NCI-H187 treated with DMSO at 0.1 percent for 48 hours (cell line): ENCODE measurements around the gene KCNG1.
"Not testable (repeated sequence)": the region's sequence is repeated elsewhere in the genome, so short reads cannot be mapped to it uniquely, and the experiment has no call there.

Experiments used
- DNase-seq: peaks from one replicate; lab custom pipeline; 2025; lab: John Stamatoyannopoulos, UW

KCNG1 gene

GRCh38 chr20:51022803-51023616, at the start of gene KCNG1:
Gene KCNG1 (minus strand): TSS chr20:51023107. CDS start chr20:51010338, 12,769 bp downstream.
- no peak for DNase-seq

- DNase-seq = no peak
Measured at GRCh38 chr20:51070621-51071020, 47.7 kb upstream of the KCNG1 start.

GRCh38 chr20:51067792-51068191, 44.9 kb upstream of the KCNG1 start:
- DNase-seq = no peak

GRCh38 chr20:51065615-51066014, 42.7 kb upstream of the KCNG1 start:
- DNase-seq = no peak

- DNase-seq = no peak
Measured at GRCh38 chr20:51064137-51064536, 41.2 kb upstream of the KCNG1 start.

- no peak for DNase-seq
Measured at GRCh38 chr20:51062065-51062464, 39.2 kb upstream of the KCNG1 start.

- DNase-seq = no peak
Measured at GRCh38 chr20:51061418-51062045, 38.6 kb upstream of the KCNG1 start.

GRCh38 chr20:51060301-51060700, 37.4 kb upstream of the KCNG1 start:
- no peak for DNase-seq

- no peak for DNase-seq
Measured at GRCh38 chr20:51059862-51060261, 37.0 kb upstream of the KCNG1 start.

GRCh38 chr20:51058017-51058416, 35.1 kb upstream of the KCNG1 start:
- DNase-seq = no peak

- no peak for DNase-seq
Measured at GRCh38 chr20:51054233-51054632, 31.3 kb upstream of the KCNG1 start.

- DNase-seq = no peak
Measured at GRCh38 chr20:51050531-51051075, 27.7 kb upstream of the KCNG1 start.

GRCh38 chr20:51046021-51046985, 23.4 kb upstream of the KCNG1 start:
- no peak for DNase-seq

- DNase-seq = not testable (repeated sequence)
Measured at GRCh38 chr20:51045492-51045891, 22.6 kb upstream of the KCNG1 start.

- no peak for DNase-seq
Measured at GRCh38 chr20:51044796-51045195, 21.9 kb upstream of the KCNG1 start.

- DNase-seq = no peak
Measured at GRCh38 chr20:51043811-51044210, 20.9 kb upstream of the KCNG1 start.

GRCh38 chr20:51042657-51043247, 19.8 kb upstream of the KCNG1 start:
- no peak for DNase-seq

GRCh38 chr20:51042064-51042463, 19.2 kb upstream of the KCNG1 start:
- DNase-seq = no peak

- no peak for DNase-seq
Measured at GRCh38 chr20:51037532-51038115, 14.7 kb upstream of the KCNG1 start.

- no peak for DNase-seq
Measured at GRCh38 chr20:51036827-51037531, 14.1 kb upstream of the KCNG1 start.

- no peak for DNase-seq
Measured at GRCh38 chr20:51036226-51036625, 13.3 kb upstream of the KCNG1 start.
